Upper lobe of left lung (tissue), 6 donors: ENCODE results near the gene ANO6. TPM values are rescaled to one million over a fixed set of nuclear protein-coding genes. Genes with fewer than 3 reads are reported as not detected.
A peak's percentile ranks its signal among the peaks of the same experiment; 100 is the strongest.

ENCODE experiments used
- ATAC-seq, 2 donors: fragments of 200-7000 bp; cut with Tn5 transposase; one replicate each; pipeline ENCODE4 v1.9.1; 2022; ENCODE audit warnings: mild to moderate bottlenecking in 2 of 2, moderate library complexity in 2 of 2; ENCODE audit not compliant: low FRiP score in 2 of 2
- DNase-seq, 2 donors: peaks; one replicate each; pipeline ENCODE4 v3.0.0-alpha.2; 2019 to 2020
- H3K27ac ChIP-seq, 4 donors: fragments of 200-600 bp; sonication (generic); one replicate each; pipeline ENCODE4 v1.5.1; 2016 to 2019
- H3K27me3 ChIP-seq, 4 donors: fragments of 200-600 bp; sonication (generic); one replicate each; pipeline ENCODE4 v1.5.1; 2017 to 2019
- H3K36me3 ChIP-seq, 4 donors: fragments of 200-600 bp; sonication (generic); one replicate each; pipeline ENCODE4 v1.5.1; 2016 to 2019
- H3K4me1 ChIP-seq, 4 donors: fragments of 200-600 bp; sonication (generic); one replicate each; pipeline ENCODE4 v1.5.1; 2018 to 2019
- H3K4me3 ChIP-seq, 4 donors: fragments of 200-600 bp; sonication (generic); one replicate each; pipeline ENCODE4 v1.5.1; 2017 to 2019; ENCODE audit warnings: mild to moderate bottlenecking in 2 of 4, moderate library complexity in 1 of 4
- H3K9me3 ChIP-seq, 4 donors: fragments of 200-600 bp; sonication (generic); one replicate each; pipeline ENCODE4 v1.5.1; 2018 to 2019
- CTCF ChIP-seq, 6 experiments: fragments of 450-650 bp in 4 of 6; fragments of 200-600 bp in 2 of 6; sonication (generic) in 2 of 6; IDR thresholded peaks; one replicate each; pipeline ENCODE4 v1.5.1; 2016 to 2019; ENCODE audit warnings: antibody characterized with exemption in 6 of 6
- EP300 ChIP-seq, 4 donors: sonication (generic); formaldehyde crosslinking; IDR thresholded peaks; one replicate each; pipeline ENCODE4 v1.5.1; 2017; ENCODE audit warnings: antibody characterized with exemption in 4 of 4, control low read depth in 2 of 4
- POLR2A ChIP-seq, 4 donors: fragments of 450-650 bp; IDR thresholded peaks; one replicate each; pipeline ENCODE4 v1.5.1; 2016 to 2017; ENCODE audit warnings: antibody characterized with exemption in 4 of 4, mild to moderate bottlenecking in 2 of 4
- POLR2AphosphoS5 ChIP-seq, 2 donors: sonication (generic); formaldehyde crosslinking; IDR thresholded peaks; one replicate each; pipeline ENCODE4 v1.5.1; 2017; ENCODE audit warnings: antibody characterized with exemption in 2 of 2
- WGBS, 2 donors: methylation state at CpG; one replicate each; pipeline ENCODE4 v1.1.5; 2017 to 2018; 5-methylcytosine and 5-hydroxymethylcytosine counted together
- total RNA-seq, 6 donors: library from RNA; depleted of rRNA in 4 of 6; stranded (reverse); fragments of >200 nt in 4 of 6; gene quantifications; one replicate each; pipeline versions ENCODE4 v1.1.0 to v1.2.1, GENCODE V29; 2016 to 2021
- donor health status: DM: no; HTN: no; CAD: no; lungs with moderate emphysema.
- donor health status: DM: no; HTN: yes; CAD: no; lungs with severe emphysema.

Gene ANO6
- total RNA-seq, 6 donors from 2014 or later = 26.2 to 83.7 (median 57.9) TPM

- DNase-seq (peak in 1 of 2 donors; percentile 68), ATAC-seq (peak; percentile 59 to 84)
- peaks cover 6 to 73% (median 34%) of the 10 kb centered on the region in 4 donors for H3K36me3 ChIP-seq
- H3K27ac ChIP-seq = peak overlapping the region in 1 of 4 donors; percentile 43
- TF ChIP-seq POLR2AphosphoS5 (IDR thresholded peaks at IDR 0.05) (peak; percentile 18 to 42), POLR2A (IDR thresholded peaks at IDR 0.05) (no peak), EP300 (IDR thresholded peaks at IDR 0.05) (peak in 1 of 4 donors; percentile 18), CTCF (IDR thresholded peaks at IDR 0.05) (no peak)
- H3K27me3 ChIP-seq = no peaks in the 10 kb centered on the region
- no peaks in the 10 kb centered on the region for H3K9me3 ChIP-seq
- no peak overlapping the region for H3K4me3 ChIP-seq
- H3K4me1 ChIP-seq = peaks cover 0 to 6% (median 0%) of the 10 kb centered on the region in 4 donors
- WGBS, 2 donors = 71 to 75% methylated on average over 10 of the region's 10 CpGs
These were observed 191.3 kb downstream of the ANO6 start for GRCh38 chr12:45406988-45407850.

DNA sequence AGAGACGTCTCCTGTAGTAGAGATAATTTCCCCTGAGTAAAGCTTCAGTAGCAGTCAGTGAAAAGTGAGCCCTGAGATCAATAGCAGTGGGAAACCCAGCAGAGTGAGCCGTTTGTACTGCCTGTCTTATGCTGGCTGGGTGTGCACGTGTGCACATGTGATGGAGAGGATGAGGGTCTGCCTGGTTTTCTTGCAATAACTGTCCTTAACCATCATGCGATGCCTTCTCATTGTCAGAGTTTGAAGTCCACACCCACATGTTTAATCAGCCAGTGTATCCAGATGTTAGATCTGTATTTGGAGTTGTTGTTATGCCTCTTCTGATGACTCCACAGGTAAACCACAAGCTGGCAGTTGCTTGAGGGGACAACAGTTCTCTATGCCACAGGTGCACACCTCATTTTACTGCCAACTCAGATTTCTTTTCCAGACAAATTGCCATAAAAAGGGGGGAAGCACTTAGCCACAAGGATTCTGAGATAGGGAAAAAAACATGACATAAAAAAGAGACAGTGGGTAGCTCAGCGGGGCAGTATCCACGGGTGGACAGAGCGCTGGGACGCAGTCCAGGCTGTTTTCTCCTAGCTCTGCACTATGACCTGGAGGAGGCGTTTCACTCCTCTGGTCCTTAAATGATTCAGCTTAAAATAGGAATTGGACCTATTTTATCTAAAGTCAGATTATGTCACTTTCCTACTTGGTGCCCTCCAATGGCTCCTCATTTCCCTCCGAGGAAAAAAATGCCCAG lies 192.3 kb downstream of the ANO6 start:
- Histone ChIP-seq H3K27ac (no peak overlapping the region), H3K9me3 (no peaks in the 10 kb centered on the region), H3K27me3 (no peaks in the 10 kb centered on the region), H3K4me3 (no peak overlapping the region), H3K36me3 (peaks cover 6 to 73% (median 38%) of the 10 kb centered on the region in 4 donors), H3K4me1 (peaks cover 0 to 6% (median 0%) of the 10 kb centered on the region in 4 donors)
- DNase-seq = no peak
- no peak for ATAC-seq
- WGBS, 2 donors = 81 to 84% methylated on average over 10 of the region's 10 CpGs
- TF ChIP-seq POLR2A (IDR thresholded peaks at IDR 0.05) (no peak), CTCF (IDR thresholded peaks at IDR 0.05) (no peak), EP300 (IDR thresholded peaks at IDR 0.05) (no peak), POLR2AphosphoS5 (IDR thresholded peaks at IDR 0.05) (no peak)

GRCh38 chr12:45408729-45409114 lies 192.8 kb downstream of the ANO6 start:
- Histone ChIP-seq H3K27me3 (no peaks in the 10 kb centered on the region), H3K36me3 (peaks cover 6 to 72% (median 34%) of the 10 kb centered on the region in 4 donors), H3K4me3 (no peak overlapping the region), H3K9me3 (no peaks in the 10 kb centered on the region), H3K4me1 (peaks cover 0 to 6% (median 0%) of the 10 kb centered on the region in 4 donors), H3K27ac (no peak overlapping the region)
- DNase-seq (no peak), ATAC-seq (no peak)
- 93 to 95% methylated on average over 2 of the region's 2 CpGs for WGBS, 2 donors
- TF ChIP-seq POLR2AphosphoS5 (IDR thresholded peaks at IDR 0.05) (no peak), POLR2A (IDR thresholded peaks at IDR 0.05) (no peak), CTCF (IDR thresholded peaks at IDR 0.05) (no peak), EP300 (IDR thresholded peaks at IDR 0.05) (no peak)

GRCh38 chr12:45409966-45410365 lies 194.1 kb downstream of the ANO6 start:
- Histone ChIP-seq H3K4me1 (peaks cover 0 to 6% (median 0%) of the 10 kb centered on the region in 4 donors), H3K27ac (no peak overlapping the region), H3K4me3 (no peak overlapping the region), H3K36me3 (peaks cover 6 to 73% (median 33%) of the 10 kb centered on the region in 4 donors), H3K9me3 (no peaks in the 10 kb centered on the region), H3K27me3 (no peaks in the 10 kb centered on the region)
- 73 to 86% methylated on average over 7 of the region's 7 CpGs for WGBS, 2 donors
- ATAC-seq = peak in 1 of 2 donors; percentile 62
- no peak for TF ChIP-seq EP300 (IDR thresholded peaks at IDR 0.05)
- no peak for TF ChIP-seq CTCF (IDR thresholded peaks at IDR 0.05)
- TF ChIP-seq POLR2AphosphoS5 (IDR thresholded peaks at IDR 0.05) = no peak
- no peak for TF ChIP-seq POLR2A (IDR thresholded peaks at IDR 0.05)
- DNase-seq = no peak
